Hepatocyte (in vitro differentiated cells): ENCODE measurements around the gene GNB3.

Source experiments
- CTCF ChIP-seq: fragments of 200-600 bp; sonication (generic); IDR thresholded peaks from 2 replicates; pipeline ENCODE4 v1.5.1; 2016; ENCODE audit warnings: antibody characterized with exemption, mild to moderate bottlenecking; ENCODE audit not compliant: poor library complexity
- EZH2 ChIP-seq: fragments of 200-600 bp; sonication (generic); IDR thresholded peaks from 2 replicates; pipeline ENCODE4 v1.6.1; 2016; ENCODE audit warnings: antibody characterized with exemption, mild to moderate bottlenecking, borderline replicate concordance

DNA sequence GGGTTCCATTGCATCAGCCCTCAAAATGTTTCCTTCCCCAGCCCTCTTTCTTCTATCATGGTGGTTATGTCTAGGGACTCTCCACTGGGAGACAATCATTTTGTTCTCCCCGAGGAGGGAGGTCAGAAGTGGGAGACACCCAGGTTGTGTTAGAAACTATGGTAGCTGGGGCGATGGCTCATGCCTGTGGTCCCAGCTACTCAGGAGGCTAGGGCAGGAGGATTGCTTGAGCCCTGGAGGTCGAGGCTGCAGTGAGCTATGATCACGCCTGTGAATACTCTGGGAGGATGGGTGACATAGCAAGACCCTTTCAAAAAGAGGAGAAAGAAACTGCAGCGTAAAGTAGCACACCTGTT is 50.9 kb downstream of the GNB3 start:
- TF ChIP-seq CTCF (no peak), EZH2 (no peak)
